Sigmoid colon (tissue), 4 donors: ENCODE measurements around the gene SLC39A9.

ENCODE experiments used
- CTCF ChIP-seq, 4 experiments: fragments of 450-650 bp in 3 of 4; fragments of 200-600 bp in 1 of 4; IDR thresholded peaks; one replicate each; pipeline ENCODE4 v1.5.1; 2016 to 2019; ENCODE audit warnings: antibody characterized with exemption in 4 of 4, mild to moderate bottlenecking in 3 of 4, moderate library complexity in 2 of 4
- EP300 ChIP-seq, 4 donors: sonication (generic); formaldehyde crosslinking; IDR thresholded peaks; one replicate each; pipeline ENCODE4 v1.6.1; 2017; ENCODE audit warnings: antibody characterized with exemption in 4 of 4
- POLR2A ChIP-seq, 2 donors: fragments of 450-650 bp; IDR thresholded peaks; one replicate each; pipeline ENCODE4 v1.6.1; 2016; ENCODE audit warnings: antibody characterized with exemption in 2 of 2, mild to moderate bottlenecking in 2 of 2, moderate library complexity in 2 of 2
- POLR2AphosphoS5 ChIP-seq, 4 donors: sonication (generic); formaldehyde crosslinking; IDR thresholded peaks; one replicate each; pipeline ENCODE4 v1.6.1; 2017; ENCODE audit warnings: antibody characterized with exemption in 4 of 4

DNA sequence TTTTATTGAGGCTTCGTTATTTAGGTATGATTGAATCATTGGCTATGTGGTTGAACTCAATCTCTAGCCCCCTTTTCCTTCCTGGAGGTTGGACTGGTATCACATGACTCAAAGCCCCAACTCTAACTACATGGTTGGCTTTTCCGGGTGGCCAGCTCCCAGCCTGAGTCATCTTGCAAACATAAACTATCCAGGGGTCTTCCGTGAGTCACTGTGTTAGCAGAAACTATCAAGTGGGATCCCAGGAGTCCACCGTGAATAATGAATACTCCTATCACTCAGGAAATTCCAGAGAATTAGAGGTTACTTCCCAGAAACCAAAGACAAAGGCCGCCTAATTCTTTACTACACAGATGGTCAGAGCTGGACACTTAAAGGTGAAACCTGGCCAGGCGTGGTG, 66.3 kb downstream of the SLC39A9 start:
- TF ChIP-seq CTCF (IDR thresholded peaks at IDR 0.05) (no peak), POLR2AphosphoS5 (IDR thresholded peaks at IDR 0.05) (no peak), POLR2A (IDR thresholded peaks at IDR 0.05) (no peak), EP300 (IDR thresholded peaks at IDR 0.05) (no peak)
